ENCODE measurements around the gene RBM20.

DNA sequence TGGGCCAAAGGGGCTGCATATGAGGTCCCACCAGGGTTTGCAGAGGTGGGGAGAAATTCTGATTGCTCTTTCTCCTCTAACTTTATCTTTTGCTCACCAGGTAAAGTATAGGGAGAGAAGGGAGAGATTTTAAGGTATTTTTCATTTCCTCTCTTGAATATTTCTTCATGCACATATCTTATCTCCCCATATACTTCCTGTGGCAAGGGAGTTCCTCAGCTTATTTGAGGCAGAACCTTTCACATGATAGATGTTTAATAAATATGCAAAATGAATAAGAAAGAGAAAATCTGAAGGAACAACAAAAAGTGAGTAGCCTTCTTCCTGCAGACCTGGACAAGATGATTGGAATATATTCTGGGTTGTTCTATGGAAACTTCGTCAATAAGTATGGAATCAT lies 160.2 kb downstream of the RBM20 start:
- TF ChIP-seq RAD21 (CRISPR knock-in tag; IDR thresholded peaks at IDR 0.05) = no peak
- no peak for TF ChIP-seq POLR2AphosphoS5 (IDR thresholded peaks at IDR 0.05; ENCODE audit: low read depth, low read length)
- no peak for TF ChIP-seq HIVEP1 (CRISPR knock-in tag; IDR thresholded peaks at IDR 0.05)
- TF ChIP-seq ZNF549 (CRISPR knock-in tag; IDR thresholded peaks at IDR 0.05) = no peak
- TF ChIP-seq, protein P1, sequence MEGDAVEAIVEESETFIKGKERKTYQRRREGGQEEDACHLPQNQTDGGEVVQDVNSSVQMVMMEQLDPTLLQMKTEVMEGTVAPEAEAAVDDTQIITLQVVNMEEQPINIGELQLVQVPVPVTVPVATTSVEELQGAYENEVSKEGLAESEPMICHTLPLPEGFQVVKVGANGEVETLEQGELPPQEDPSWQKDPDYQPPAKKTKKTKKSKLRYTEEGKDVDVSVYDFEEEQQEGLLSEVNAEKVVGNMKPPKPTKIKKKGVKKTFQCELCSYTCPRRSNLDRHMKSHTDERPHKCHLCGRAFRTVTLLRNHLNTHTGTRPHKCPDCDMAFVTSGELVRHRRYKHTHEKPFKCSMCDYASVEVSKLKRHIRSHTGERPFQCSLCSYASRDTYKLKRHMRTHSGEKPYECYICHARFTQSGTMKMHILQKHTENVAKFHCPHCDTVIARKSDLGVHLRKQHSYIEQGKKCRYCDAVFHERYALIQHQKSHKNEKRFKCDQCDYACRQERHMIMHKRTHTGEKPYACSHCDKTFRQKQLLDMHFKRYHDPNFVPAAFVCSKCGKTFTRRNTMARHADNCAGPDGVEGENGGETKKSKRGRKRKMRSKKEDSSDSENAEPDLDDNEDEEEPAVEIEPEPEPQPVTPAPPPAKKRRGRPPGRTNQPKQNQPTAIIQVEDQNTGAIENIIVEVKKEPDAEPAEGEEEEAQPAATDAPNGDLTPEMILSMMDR (CRISPR knock-in tag; IDR thresholded peaks at IDR 0.05) = no peak
- no peak for TF ChIP-seq POLR2A (IDR thresholded peaks at IDR 0.05; ENCODE audit: insufficient read depth in 1 of 2, low read depth in 2 of 2, low read length in 2 of 2)
- TF ChIP-seq DR1 (CRISPR knock-in tag; IDR thresholded peaks at IDR 0.05) = no peak
- TF ChIP-seq, protein P2, sequence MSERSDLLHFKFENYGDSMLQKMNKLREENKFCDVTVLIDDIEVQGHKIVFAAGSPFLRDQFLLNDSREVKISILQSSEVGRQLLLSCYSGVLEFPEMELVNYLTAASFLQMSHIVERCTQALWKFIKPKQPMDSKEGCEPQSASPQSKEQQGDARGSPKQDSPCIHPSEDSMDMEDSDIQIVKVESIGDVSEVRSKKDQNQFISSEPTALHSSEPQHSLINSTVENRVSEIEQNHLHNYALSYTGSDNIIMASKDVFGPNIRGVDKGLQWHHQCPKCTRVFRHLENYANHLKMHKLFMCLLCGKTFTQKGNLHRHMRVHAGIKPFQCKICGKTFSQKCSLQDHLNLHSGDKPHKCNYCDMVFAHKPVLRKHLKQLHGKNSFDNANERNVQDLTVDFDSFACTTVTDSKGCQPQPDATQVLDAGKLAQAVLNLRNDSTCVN (CRISPR knock-in tag; IDR thresholded peaks at IDR 0.05; ENCODE audit: borderline replicate concordance) = no peak
- no peak for TF ChIP-seq FOXM1 (CRISPR knock-in tag; IDR thresholded peaks at IDR 0.05)
- TF ChIP-seq, protein P3, sequence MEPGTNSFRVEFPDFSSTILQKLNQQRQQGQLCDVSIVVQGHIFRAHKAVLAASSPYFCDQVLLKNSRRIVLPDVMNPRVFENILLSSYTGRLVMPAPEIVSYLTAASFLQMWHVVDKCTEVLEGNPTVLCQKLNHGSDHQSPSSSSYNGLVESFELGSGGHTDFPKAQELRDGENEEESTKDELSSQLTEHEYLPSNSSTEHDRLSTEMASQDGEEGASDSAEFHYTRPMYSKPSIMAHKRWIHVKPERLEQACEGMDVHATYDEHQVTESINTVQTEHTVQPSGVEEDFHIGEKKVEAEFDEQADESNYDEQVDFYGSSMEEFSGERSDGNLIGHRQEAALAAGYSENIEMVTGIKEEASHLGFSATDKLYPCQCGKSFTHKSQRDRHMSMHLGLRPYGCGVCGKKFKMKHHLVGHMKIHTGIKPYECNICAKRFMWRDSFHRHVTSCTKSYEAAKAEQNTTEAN (CRISPR knock-in tag; conservative IDR thresholded peaks at IDR 0.05) = no peak
- no peak for TF ChIP-seq ZSCAN30 (CRISPR knock-in tag; IDR thresholded peaks at IDR 0.05)
- TF ChIP-seq NBN (conservative IDR thresholded peaks at IDR 0.05) = no peak
